ENCODE results near the gene CDH13. TPM values are rescaled to one million over a fixed set of nuclear protein-coding genes. Genes with fewer than 3 reads are reported as not detected.

Gene CDH13
- polyA plus RNA-seq, 1 donor = 57.0 TPM

DNA sequence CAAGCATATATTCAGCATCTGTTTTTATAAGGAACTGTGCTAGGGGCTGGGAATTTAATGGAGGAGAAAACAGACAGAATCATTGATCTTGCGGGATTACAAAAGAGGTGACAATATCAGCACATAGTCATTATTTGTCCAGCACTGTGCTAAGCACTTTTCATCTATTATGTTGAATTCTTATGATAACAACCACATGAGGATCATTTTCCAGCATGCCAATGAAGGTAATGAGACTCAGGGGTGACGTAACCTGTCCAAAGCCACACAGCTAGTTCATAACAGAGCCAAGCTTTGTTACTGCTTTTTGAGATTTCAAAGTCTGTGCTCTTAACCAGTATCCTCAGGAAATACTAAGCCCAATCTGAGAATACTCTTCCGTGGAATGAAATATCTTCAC lies 503.3 kb downstream of the CDH13 start:
- DNase-seq = no peak

GRCh38 chr16:83134638-83135037 lies 507.9 kb downstream of the CDH13 start:
- DNase-seq = no peak

GRCh38 chr16:83136419-83136818 lies 509.6 kb downstream of the CDH13 start:
- no peak for DNase-seq

GRCh38 chr16:83136924-83137323 lies 510.2 kb downstream of the CDH13 start:
- no peak for DNase-seq

DNA sequence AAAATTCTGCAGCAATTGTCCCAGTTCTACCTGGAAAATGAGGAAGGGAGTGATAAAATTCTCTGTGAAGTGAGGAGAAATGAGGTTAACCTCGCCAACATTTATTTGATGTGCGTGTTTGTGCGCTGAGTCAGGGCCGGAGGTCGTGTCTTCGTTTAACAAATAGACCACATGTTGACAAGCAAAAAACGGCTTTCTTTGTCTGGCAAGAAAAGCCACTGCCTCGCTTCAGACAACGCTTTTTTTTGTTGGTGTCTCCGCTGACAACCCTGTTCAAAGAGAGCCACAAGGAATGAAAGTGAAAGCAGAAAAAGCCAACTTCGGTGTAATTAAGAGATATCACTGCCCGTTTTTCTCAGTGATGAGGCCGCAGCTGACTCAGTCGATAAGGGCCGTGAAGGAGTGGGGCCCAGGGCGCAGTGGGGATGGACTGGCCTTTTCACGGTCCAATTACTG lies 510.6 kb downstream of the CDH13 start:
- DNase-seq = no peak

DNA sequence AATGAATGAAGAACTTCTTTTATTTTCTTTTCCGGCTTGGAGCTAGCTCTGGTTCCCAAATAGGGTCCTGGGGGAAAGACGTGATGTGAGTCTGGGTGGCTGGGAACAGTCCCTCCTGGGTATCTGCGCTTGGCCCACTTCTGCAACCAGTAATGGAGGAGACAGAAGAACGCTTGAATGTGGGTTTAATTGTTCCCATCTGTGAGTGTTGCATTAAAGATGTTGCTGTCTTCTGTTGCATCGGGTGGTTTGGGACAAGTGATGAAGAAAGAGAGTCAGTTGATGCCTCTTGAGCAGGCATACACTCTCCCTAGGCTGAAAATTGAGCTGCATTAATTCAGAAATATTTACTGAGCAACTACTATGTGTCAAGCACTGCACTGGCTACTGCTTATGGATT lies 511.1 kb downstream of the CDH13 start:
- DNase-seq = no peak

- no peak for DNase-seq
Observed at GRCh38 chr16:83138512-83138911, 511.7 kb downstream of the CDH13 start.

DNA sequence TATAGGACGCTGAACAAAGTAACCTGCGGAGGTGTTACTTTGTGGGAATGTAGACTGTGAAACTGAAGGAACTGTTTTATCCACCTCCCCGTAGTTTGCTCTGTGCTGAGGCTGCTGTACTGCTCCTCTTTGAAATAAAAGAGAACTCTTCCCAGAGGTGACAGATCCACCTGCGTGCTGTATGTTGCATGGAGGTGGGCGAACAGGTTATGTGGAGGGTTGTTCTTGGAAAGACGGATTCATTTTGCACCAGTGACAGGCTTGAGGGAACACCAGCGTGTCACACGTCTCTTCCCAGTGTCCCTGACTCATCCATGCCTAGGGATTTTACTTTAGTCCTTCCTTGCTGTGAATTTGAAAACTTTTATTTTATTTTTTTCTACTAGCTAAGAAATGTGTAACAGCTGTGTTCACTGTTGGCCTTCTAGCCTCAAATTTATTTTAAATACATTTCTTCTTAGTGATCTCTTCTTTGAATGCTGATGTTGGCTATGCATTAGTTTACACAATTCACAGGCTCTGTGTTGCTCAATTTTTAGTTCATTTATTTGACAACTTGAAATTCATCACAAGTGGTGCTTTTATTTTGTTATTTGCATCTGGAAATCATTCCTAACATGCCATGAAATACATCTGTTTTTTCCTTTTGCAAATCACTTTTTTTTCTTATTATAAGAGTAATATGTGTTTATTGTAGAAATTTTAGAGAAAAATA lies 512.4 kb downstream of the CDH13 start:
- DNase-seq = no peak

- DNase-seq = no peak
Observed at GRCh38 chr16:83143788-83144187, 517.0 kb downstream of the CDH13 start.

DNA sequence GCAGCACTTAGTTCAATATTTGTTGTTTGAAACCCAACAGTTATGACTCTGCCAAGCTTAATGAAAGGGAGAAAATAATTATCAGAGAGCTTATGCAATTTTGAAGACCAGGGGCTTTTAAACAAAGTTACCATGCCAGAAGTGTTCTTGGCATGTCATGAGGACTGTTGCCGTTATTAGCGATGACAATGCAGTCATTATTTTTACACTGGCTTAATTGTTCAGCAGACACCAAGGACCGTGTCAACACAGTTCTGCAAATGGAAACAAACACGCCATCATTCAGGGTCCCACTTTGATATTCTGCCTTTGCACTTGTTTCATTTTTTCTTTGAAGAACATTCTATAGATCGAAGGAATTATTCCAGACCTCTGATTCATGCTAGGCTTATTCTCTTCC lies 518.5 kb downstream of the CDH13 start:
- no peak for DNase-seq

GRCh38 chr16:83147244-83147643 lies 520.5 kb downstream of the CDH13 start:
- no peak for DNase-seq

DNA sequence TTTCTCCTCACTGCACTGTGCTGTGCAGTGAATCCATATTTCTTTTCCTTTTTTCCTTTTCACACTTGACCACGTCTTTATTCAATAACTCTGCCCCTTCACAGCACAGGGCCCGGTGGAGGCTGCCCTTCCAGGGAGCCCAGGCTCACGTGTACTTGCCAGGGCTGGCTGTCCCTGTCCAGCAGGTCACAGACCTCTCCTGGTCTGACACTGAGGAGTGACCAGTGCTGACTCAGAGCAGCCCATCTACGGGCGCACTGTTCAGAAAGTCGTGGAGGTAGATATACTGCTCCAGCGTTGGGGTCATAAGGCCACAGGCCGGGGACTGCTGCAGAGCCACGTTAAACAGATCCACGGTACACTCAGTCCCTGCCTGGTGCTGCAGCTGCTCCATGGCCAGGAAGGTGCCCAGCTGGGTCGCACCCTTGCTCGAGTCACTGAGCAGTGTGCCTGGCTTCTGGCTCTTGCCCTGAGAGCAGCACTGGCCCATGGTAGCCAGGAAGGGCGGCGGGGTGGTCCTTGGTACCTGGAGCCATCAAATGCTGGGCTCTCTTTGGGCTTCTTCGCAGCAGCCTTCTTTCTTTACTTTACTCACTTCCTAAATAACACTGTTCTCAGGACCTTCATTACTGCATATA lies 531.7 kb downstream of the CDH13 start:
- DNase-seq = no peak

DNA sequence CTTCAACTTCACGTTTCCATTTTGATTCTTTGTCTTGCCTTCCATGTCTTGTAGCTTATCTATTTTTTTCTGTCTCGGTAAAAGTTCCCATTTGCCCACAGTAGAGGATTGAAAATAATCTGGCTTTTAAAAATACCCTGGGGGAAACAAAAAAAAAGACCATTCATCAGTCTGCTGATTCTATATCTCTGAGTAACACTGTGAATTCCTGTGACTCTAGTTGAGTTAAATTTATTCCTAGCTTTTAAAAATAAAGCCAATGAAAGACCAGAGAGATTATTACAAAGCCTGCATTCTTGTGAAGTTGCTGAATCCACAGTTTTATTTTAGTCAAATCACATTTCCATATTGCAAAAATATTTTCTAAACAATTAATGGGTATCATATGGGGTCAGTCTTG lies 532.3 kb downstream of the CDH13 start:
- DNase-seq = no peak

- no peak for DNase-seq
Observed at GRCh38 chr16:83160287-83161020, 533.7 kb downstream of the CDH13 start.

DNA sequence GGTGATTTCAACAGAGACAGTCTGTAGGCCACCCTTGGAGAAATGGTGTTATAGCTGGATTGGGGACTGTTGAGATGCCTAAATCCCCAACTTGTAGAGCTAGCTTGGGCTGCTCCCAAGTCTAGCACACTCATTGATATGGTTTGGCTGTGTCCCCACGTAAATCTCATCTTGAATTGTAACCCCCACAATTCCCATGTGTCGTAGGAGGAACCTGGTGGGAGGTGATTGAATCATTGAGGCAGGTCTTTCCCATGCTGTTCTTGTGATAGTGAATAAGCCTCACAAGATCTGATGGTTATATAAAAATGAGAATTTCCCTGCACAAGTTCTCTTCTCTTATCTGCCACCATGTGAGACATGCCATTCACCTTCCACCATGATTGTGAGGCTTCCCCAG lies 536.0 kb downstream of the CDH13 start:
- no peak for DNase-seq

DNA sequence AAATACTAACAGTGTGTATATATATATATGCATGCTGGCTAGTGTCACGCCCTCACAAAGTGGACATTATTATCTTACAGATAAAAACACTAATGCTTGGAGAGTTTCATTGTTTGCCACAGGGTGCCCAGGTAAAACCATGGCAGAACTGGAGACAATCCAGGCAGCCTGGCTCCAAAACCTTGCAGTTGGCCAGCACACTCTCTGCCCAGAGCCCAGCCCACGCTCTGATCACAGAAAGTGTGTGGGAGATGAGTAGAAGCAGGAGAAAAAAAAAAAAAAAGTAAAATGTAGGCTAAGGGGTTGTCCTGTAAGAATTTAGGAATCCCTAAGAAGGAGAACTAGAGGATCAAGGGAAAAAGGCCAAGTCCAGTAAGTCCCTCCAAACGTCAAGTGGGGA lies 538.0 kb downstream of the CDH13 start:
- DNase-seq = no peak

GRCh38 chr16:83171396-83171795 lies 544.6 kb downstream of the CDH13 start:
- DNase-seq = no peak

DNA sequence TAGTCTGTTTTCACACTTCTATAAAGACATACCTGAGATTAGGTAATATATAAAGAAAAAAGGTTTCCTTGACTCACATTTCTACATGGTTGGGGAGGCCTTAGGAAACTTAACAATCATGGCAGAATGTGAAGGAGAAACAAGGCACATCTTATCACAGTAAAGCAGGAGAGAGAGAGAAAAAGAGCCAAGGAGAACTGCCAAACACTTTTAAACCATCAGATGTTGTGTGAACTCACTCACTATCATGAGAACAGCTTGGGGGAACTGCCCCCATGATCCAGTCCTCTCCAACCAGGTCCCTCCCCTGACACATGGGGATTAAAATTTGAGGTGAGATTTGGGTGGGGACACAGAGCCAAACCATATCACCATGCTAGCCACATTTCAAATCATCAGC lies 547.9 kb downstream of the CDH13 start:
- no peak for DNase-seq

DNA sequence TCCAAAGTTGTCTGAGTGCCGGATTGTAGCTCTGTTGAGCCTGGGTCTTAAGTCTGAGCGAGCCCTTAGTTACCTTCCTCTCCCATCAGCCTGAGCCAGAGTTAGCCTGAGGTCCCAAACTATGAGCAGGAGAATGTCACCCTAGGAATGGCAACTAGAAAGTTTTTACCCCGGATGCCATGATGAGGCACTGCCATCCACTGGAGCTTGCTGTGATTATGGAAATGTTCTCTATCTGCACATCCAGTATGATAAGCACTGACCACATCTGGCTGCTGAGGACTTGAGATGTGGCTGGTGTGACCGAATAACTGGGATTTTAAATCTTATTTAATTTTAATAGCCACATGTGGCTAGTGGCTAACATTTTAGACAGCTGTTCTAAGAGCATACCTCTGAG lies 550.0 kb downstream of the CDH13 start:
- no peak for DNase-seq

DNA sequence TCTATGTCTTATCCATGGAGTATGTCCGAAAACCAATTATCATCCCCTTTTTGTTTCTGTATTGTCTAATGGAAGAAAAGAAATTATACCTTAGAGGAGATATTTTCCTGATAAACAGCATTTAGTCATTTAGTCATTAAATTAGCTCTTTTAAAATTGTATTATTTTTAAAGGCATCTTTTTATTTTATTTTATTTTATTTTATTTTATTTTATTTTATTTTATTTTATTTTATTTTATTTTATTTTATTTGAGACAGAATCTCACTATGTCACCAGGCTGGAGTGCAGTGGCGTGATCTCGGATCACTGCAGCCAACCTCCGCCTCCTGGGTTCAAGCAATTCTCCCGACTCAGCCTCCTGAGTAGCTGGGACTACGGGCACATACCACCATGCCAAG lies 559.1 kb downstream of the CDH13 start:
- no peak for DNase-seq

- DNase-seq = no peak
Observed at GRCh38 chr16:83187405-83187804, 560.6 kb downstream of the CDH13 start.

DNA sequence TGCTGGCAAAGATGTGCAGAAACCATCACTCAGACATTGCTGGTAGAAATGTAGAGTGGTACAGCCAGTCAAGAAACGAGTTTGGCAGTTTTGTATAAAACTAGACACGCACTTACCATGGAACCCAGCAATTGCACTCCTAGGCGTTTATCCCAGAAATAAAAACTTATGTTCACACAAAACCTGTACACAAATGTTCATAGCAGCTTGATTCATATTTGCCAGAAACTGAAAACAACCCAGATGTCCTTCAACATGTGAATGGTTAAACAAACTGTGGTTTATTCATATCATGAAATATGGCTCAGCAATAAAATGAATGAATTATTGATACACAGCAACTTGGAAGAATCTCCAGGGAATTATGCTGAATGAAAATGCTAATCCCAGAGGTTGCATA lies 570.0 kb downstream of the CDH13 start:
- DNase-seq = no peak

DNA sequence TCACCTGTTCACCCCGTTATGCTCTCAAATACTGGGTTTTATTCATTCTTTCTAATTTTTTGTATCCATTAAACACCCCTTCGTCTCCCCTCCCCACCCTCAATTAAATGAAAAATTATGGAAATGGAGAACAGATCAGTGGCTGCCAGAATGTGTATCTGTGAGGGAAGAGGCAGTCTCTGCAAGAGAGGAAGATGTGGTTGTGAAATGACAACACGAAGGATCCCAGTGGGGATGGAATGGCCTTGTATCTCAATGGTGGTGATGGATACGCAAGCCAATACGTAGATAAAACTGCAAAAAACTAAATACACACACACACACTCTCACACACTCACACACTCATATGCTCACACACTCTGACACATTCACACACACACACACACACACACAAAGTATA lies 570.7 kb downstream of the CDH13 start:
- no peak for DNase-seq

- no peak for DNase-seq
Observed at GRCh38 chr16:83198977-83199376, 572.2 kb downstream of the CDH13 start.

Data from hindlimb muscle (tissue), 1 donor.